GM12892 (cell line): ENCODE measurements around the gene PMIS2.

ENCODE experiments used
- POLR2A ChIP-seq: IDR thresholded peaks from 2 replicates; pipeline ENCODE4 v1.6.1; 2011; ENCODE audit warnings: low read depth, low read length, control low read depth
- POLR2AphosphoS5 ChIP-seq: IDR thresholded peaks from 2 replicates; pipeline ENCODE4 v1.6.1; 2011; ENCODE audit warnings: low read depth, low read length, control low read depth
- TAF1 ChIP-seq: IDR thresholded peaks from 2 replicates; pipeline ENCODE4 v1.6.1; 2011; ENCODE audit warnings: low read depth, mild to moderate bottlenecking, control low read depth, low read length, borderline replicate concordance

GRCh38 chr19:35557539-35558399, 28.2 kb upstream of the PMIS2 start:
- TF ChIP-seq TAF1, result no peak
- TF ChIP-seq POLR2AphosphoS5, result no peak
- TF ChIP-seq POLR2A, result no peak
